ENCODE data around the gene ABLIM1. TPM values are rescaled to one million over a fixed set of nuclear protein-coding genes. Genes with fewer than 3 reads are reported as not detected.

Gene ABLIM1
- total and polyA plus RNA-seq, 2 donors (not counting 1 experiment from before 2014, with no cell fraction given) = 5.3 to 13.6 TPM

- no peak overlapping the region for H3K9ac ChIP-seq (ENCODE audit: insufficient read depth, low read length)
- H3K79me2 ChIP-seq (ENCODE audit: control insufficient read depth, insufficient read depth, low read length) = no peaks in the 10 kb centered on the region
- H2AFZ ChIP-seq (ENCODE audit: low read length) = no peak overlapping the region
- peaks cover 4% of the 10 kb centered on the region for H3K27me3 ChIP-seq (ENCODE audit: control insufficient read depth, insufficient read depth, low read length)
- no peak for TF ChIP-seq EZH2 (IDR thresholded peaks at IDR 0.05; ENCODE audit: low read length, missing control alignments)
- TF ChIP-seq, protein P1, sequence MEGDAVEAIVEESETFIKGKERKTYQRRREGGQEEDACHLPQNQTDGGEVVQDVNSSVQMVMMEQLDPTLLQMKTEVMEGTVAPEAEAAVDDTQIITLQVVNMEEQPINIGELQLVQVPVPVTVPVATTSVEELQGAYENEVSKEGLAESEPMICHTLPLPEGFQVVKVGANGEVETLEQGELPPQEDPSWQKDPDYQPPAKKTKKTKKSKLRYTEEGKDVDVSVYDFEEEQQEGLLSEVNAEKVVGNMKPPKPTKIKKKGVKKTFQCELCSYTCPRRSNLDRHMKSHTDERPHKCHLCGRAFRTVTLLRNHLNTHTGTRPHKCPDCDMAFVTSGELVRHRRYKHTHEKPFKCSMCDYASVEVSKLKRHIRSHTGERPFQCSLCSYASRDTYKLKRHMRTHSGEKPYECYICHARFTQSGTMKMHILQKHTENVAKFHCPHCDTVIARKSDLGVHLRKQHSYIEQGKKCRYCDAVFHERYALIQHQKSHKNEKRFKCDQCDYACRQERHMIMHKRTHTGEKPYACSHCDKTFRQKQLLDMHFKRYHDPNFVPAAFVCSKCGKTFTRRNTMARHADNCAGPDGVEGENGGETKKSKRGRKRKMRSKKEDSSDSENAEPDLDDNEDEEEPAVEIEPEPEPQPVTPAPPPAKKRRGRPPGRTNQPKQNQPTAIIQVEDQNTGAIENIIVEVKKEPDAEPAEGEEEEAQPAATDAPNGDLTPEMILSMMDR (conservative IDR thresholded peaks at IDR 0.05 in 1 of 2, IDR thresholded peaks at IDR 0.05 in 1 of 2; ENCODE audit: low read depth in 1 of 2, low read length in 2 of 2) = no peak
- H3K4me1 ChIP-seq (ENCODE audit: control insufficient read depth, extremely low read depth, insufficient read depth, low read length) = no peaks in the 10 kb centered on the region
- no peaks in the 10 kb centered on the region for H4K20me1 ChIP-seq (ENCODE audit: control insufficient read depth, extremely low read depth, insufficient read depth, low read length)
- H3K9me3 ChIP-seq (ENCODE audit: control insufficient read depth, insufficient read depth, low read depth, low read length) = no peaks in the 10 kb centered on the region
- H3K4me2 ChIP-seq (ENCODE audit: extremely low read depth, insufficient read depth, low read length) = no peak overlapping the region
- no peak for DNase-seq (ENCODE audit: low read depth in 2 of 2)
- no peak overlapping the region for H3K27ac ChIP-seq (ENCODE audit: insufficient read depth, low read length)
- no peak overlapping the region for H3K4me3 ChIP-seq (replicated peaks in 1 of 4; ENCODE audit: control extremely low read depth in 1 of 4, insufficient read depth in 1 of 4, low read depth in 3 of 4, low read length in 4 of 4)
- no peaks in the 10 kb centered on the region for H3K36me3 ChIP-seq (ENCODE audit: control insufficient read depth, insufficient read depth, low read length)
These were observed 231.6 kb downstream of the ABLIM1 start for GRCh38 chr10:114426476-114426875.

DNA sequence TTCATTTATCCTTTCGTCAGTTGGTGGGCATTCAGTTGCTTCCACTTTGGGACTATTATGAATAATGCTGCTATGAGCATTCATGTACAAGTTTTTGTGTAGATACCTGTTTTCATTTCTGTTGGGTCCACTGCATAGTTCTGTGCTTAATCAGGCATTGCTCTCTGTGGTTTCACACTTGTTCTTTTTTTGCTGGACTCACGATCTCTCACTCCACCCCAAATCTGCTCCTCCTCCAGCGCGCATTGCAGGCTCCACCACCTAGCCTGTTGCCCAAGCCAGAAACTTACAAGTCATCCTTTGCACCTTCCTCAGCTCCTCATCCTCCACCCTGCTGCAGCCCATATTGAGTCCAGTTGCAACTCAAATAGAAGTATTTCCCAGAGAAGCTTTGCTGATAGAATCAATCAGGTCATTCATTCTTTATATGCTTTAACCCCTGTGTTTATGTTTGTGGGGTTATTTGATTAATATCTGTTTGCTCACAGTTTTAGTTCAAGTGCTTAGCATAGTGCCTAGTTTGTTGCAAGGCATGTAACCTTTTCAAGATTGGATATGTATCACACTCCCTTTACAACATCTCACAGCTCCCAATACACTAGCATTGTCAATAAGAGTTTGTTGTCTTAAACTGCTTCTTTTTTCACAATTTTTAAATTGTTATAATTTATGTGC, 237.1 kb downstream of the ABLIM1 start:
- Histone ChIP-seq H3K9ac (ENCODE audit: insufficient read depth, low read length) (no peak overlapping the region), H2AFZ (ENCODE audit: low read length) (no peak overlapping the region), H3K27ac (ENCODE audit: insufficient read depth, low read length) (no peak overlapping the region), H3K36me3 (ENCODE audit: control insufficient read depth, insufficient read depth, low read length) (no peaks in the 10 kb centered on the region), H3K4me3 (replicated peaks in 1 of 4; ENCODE audit: control extremely low read depth in 1 of 4, insufficient read depth in 1 of 4, low read depth in 3 of 4, low read length in 4 of 4) (no peak overlapping the region), H3K79me2 (ENCODE audit: control insufficient read depth, insufficient read depth, low read length) (no peaks in the 10 kb centered on the region), H3K9me3 (ENCODE audit: control insufficient read depth, insufficient read depth, low read depth, low read length) (no peaks in the 10 kb centered on the region), H3K27me3 (ENCODE audit: control insufficient read depth, insufficient read depth, low read length) (peaks cover 10% of the 10 kb centered on the region), H4K20me1 (ENCODE audit: control insufficient read depth, extremely low read depth, insufficient read depth, low read length) (no peaks in the 10 kb centered on the region), H3K4me2 (ENCODE audit: extremely low read depth, insufficient read depth, low read length) (no peak overlapping the region), H3K4me1 (ENCODE audit: control insufficient read depth, extremely low read depth, insufficient read depth, low read length) (no peaks in the 10 kb centered on the region)
- no peak for TF ChIP-seq EZH2 (IDR thresholded peaks at IDR 0.05; ENCODE audit: low read length, missing control alignments)
- TF ChIP-seq, protein P1 (conservative IDR thresholded peaks at IDR 0.05 in 1 of 2, IDR thresholded peaks at IDR 0.05 in 1 of 2; ENCODE audit: low read depth in 1 of 2, low read length in 2 of 2) = no peak
- DNase-seq (ENCODE audit: low read depth in 2 of 2) = peak in 1 of 2 donors; percentile 33

GRCh38 chr10:114418109-114418508, 240.0 kb downstream of the ABLIM1 start:
- H3K27ac ChIP-seq (ENCODE audit: insufficient read depth, low read length) = no peak overlapping the region
- H3K4me1 ChIP-seq (ENCODE audit: control insufficient read depth, extremely low read depth, insufficient read depth, low read length) = peaks cover 3% of the 10 kb centered on the region
- DNase-seq (ENCODE audit: low read depth in 2 of 2) = no peak

More at GRCh38 chr10:114418109-114418508, 240.0 kb downstream of the ABLIM1 start:
- Histone ChIP-seq H4K20me1 (ENCODE audit: control insufficient read depth, extremely low read depth, insufficient read depth, low read length) (no peaks in the 10 kb centered on the region), H2AFZ (ENCODE audit: low read length) (no peak overlapping the region), H3K9ac (ENCODE audit: insufficient read depth, low read length) (no peak overlapping the region), H3K9me3 (ENCODE audit: control insufficient read depth, insufficient read depth, low read depth, low read length) (no peaks in the 10 kb centered on the region), H3K27me3 (ENCODE audit: control insufficient read depth, insufficient read depth, low read length) (peaks cover 14% of the 10 kb centered on the region), H3K79me2 (ENCODE audit: control insufficient read depth, insufficient read depth, low read length) (no peaks in the 10 kb centered on the region), H3K4me3 (replicated peaks in 1 of 4; ENCODE audit: control extremely low read depth in 1 of 4, insufficient read depth in 1 of 4, low read depth in 3 of 4, low read length in 4 of 4) (no peak overlapping the region), H3K4me2 (ENCODE audit: extremely low read depth, insufficient read depth, low read length) (no peak overlapping the region), H3K36me3 (ENCODE audit: control insufficient read depth, insufficient read depth, low read length) (no peaks in the 10 kb centered on the region)
- no peak for TF ChIP-seq EZH2 (IDR thresholded peaks at IDR 0.05; ENCODE audit: low read length, missing control alignments)
- TF ChIP-seq, protein P1 (conservative IDR thresholded peaks at IDR 0.05 in 1 of 2, IDR thresholded peaks at IDR 0.05 in 1 of 2; ENCODE audit: low read depth in 1 of 2, low read length in 2 of 2) = no peak

Data from fibroblast of lung (primary cell).